Measurements from ENCODE around the gene IGF2BP2.

DNA sequence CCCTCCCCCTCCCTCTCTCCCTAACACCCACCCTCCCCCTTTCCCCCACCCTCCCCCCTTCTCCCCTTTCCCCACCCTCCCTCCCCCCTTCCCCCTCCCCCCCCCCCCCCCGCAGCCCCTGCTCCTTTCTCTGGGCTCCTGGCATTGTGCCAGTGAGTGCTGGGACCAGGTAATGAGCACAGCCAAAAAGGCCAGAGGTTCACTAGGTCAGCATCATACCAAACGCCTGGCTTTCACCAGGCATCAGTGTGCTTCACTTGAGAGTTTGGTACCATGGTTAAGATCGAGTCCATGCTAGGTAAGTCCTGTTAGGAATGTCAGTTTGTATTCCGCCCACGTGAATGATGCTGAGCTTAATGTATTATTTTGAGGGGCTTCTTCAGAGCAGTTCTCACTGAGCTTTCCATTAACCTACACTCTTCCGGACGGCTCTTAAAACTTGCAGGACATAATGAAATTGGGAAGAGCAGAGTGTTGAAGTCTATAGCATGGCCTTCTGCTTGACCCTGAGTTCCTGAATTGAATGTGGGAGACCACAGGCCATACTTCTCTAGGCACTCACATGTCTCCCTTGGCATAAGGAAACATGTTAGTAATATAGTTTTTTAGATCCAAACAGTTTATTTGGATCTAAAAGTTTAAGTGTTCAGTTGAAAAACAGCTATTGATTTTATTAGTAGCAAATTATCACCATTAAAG, 193.2 kb downstream of the IGF2BP2 start:
- TF ChIP-seq, protein P1, sequence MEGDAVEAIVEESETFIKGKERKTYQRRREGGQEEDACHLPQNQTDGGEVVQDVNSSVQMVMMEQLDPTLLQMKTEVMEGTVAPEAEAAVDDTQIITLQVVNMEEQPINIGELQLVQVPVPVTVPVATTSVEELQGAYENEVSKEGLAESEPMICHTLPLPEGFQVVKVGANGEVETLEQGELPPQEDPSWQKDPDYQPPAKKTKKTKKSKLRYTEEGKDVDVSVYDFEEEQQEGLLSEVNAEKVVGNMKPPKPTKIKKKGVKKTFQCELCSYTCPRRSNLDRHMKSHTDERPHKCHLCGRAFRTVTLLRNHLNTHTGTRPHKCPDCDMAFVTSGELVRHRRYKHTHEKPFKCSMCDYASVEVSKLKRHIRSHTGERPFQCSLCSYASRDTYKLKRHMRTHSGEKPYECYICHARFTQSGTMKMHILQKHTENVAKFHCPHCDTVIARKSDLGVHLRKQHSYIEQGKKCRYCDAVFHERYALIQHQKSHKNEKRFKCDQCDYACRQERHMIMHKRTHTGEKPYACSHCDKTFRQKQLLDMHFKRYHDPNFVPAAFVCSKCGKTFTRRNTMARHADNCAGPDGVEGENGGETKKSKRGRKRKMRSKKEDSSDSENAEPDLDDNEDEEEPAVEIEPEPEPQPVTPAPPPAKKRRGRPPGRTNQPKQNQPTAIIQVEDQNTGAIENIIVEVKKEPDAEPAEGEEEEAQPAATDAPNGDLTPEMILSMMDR (IDR thresholded peaks at IDR 0.05), result no peak
- no peak for TF ChIP-seq POLR2A (IDR thresholded peaks at IDR 0.05)

All from esophagus squamous epithelium (tissue), 4 donors.